ENCODE results near the gene ATRNL1.
"Not testable (repeated sequence)": the region's sequence is repeated elsewhere in the genome, so short reads cannot be mapped to it uniquely, and the experiment has no call there.

The ATRNL1 gene

DNA sequence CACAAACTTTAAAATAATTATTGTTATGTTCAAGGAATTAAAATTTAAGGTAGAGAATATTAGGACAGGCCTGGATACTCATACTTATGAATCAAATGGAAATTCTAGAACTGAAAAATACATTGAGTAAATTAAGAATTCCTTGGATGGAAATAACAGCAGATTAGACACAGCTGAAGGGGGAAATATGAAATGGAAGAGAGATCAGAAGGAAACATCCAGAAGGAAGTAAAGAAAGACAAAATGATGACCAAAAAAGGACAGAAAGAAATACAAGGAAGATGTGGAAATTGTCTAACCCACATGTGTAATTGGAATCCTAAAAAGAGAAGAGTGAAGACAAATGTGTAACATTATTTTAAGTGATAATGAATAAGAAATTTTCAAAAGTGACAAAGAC, 128.9 kb downstream of the ATRNL1 start:
- no peak for DNase-seq

DNA sequence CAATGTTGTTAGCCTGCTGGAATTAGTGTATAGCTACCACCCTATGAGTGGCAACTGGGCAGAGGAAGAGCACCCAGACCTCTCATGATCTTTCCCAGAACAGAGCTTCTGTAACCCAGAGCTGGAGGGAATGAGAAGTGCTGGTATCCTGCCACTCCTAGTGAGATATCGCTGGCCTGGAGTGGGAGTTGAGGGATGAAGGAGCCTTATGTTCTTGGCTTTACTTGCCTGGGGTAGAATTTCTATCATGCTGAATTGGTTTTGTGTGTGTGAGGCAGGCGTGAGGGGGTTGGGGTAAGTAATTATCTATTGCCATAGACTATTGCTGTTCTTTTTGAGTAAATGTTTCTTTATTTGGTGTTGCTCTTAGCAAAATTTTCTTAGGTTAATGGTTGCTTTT, 146.6 kb downstream of the ATRNL1 start:
- no peak for DNase-seq

DNA sequence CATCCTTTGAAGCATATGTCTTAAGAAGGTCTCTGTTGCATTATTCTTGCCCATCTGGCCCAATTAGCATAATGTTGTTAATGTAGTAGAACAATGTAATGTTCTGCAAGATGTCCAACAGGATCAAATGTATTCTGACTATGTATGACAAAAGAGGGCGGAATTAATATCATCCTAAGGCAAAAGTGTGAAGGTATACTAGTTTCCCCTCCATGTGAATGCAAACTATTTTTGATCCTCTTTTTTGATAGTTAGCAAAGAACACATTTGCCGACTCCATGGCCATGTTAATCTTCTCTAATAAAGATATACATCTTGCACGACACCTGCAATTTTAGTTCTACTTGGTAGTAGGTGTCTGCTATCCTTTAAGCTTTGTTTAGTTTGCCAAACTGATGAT, 157.6 kb downstream of the ATRNL1 start:
- no peak for DNase-seq

DNA sequence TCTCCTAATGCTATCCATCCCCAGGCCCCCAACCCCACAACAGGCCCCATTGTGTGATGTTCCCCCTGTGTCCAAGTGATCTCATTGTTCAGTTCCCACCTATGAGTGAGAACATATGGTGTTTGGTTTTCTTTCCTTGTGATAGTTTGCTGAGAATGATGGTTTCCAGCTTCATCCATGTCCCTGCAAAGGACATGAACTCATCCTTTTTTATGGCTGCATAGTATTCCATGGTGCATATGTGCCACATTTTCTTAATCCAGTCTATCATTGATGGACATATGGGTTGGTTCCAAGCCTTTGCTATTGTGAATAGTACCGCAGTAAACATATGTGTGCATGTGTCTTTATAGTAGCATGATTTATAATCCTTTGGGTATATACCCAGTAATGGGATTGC, 160.6 kb downstream of the ATRNL1 start:
- DNase-seq, result not testable (repeated sequence)

DNA sequence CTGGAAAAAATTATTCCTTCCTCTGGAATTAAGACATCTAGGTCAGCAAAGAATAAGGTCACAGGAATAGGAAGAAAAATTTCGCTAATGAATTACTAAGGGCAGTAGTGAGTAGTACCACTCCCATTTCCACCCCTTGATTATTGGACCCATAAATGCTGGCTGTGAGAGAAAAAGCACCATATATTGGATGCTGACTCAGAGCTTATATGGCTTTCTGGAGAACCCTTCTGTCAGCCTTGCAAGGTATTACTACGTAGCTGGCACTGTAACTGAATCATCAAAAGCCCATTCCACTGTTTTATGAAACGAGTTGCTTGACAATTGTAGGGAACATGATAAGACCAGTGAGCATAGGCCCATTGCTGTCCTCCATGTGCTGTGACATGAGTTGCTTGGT, 179.3 kb downstream of the ATRNL1 start:
- no peak for DNase-seq

DNA sequence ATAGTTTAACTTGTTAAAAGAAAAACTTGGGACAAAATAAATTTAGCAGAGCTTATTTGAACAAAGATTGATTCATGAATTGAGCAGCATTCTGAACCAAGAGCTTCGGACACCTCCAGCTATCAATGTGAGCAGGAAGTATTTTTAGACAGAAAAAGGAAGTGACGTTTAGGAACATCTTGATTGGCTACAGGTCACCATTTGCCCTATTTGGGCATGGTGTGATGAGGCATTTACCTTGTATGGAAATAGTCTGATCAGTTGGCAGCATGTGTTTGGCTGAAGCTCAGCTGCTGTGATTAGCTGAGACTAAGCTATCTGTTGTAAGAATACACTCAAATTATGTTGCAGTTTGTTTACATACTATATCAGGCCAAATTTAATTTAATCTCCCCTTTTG, 185.1 kb downstream of the ATRNL1 start:
- DNase-seq, result no peak

DNA sequence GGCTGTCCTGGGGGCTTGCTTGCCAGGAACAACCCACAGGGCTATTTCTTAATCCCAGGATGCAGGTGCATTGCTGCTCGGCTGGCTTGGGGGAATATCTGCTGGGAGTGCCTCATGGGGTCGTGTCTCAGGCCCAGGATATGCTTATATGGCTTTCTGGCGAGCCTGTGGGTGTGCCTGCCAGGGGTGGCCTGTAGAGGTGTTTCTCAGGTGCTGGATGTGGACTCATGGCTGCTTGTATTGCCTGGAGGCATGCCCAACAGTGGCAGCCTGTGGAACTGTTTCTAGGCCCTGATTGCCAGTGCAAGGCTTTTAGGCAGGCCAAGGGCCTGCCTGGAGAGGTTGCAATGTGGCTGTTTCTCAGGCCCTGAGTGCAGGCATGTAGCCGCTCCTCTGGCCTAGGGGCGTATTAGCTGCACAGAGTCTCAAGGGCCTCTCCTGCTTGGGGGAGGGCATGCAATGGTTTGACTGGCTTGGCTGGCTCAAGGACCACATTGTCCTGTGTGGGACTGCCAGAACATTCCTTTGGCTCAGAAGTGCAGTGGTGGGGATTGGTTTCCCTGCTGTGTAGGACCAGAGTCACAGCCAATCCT, 202.1 kb downstream of the ATRNL1 start:
- DNase-seq, result no peak

DNA sequence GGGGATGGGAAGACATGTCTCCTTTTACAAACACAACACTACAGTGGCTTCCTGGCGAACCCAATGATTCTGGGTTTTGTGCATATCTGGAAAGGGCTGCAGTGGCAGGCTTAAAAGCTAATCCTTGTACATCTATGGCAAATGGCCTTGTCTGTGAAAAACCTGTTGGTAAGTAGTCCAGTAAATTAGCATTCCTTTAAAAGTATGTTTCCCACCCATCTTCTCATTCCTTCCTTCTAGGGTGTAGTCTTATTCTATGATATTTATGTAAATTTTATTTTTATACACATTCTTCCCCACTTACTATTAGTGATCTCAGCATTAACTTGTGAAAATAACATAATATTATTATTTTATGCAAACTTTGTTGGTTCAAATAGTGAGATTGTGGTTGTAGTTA, 206.9 kb downstream of the ATRNL1 start:
- no peak for DNase-seq

DNA sequence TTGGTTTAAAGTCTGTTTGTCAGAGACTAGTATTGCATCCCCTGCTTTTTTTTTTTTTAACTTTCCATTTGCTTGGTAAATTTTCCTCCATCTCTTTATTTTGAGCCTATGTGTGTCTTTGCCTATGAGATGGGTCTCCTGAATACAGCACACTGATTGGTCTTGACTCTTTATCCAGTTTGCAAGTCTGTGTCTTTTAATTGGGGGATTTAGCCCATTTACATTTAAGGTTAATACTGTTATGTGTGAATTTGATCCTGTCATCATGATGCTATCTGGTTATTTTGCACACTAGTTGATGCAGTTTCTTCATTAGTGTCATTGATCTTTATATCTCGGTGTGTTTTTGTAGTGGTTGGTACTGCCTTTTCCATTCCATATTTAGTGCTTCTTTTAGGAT, 226.5 kb downstream of the ATRNL1 start:
- DNase-seq, result not testable (repeated sequence)

DNA sequence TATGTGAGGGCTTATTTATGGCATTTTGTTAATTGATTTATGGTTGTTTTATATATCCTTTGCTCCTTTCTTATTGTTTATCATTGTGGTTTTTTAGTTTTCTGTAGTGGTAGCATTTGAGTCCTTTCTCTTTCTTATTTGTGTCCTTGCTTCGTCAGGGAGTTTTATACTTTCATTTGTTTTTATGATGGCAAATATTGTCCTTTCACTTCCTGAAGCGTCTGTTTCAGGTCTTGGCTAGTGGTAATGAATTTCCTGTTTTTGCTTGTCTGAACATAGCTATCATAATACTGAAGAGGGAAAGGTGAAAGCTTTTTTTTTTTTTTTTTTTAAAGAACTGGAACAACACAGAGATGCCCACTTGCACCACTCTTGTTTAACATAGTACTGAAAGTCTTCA, 228.2 kb downstream of the ATRNL1 start:
- no peak for DNase-seq

DNA sequence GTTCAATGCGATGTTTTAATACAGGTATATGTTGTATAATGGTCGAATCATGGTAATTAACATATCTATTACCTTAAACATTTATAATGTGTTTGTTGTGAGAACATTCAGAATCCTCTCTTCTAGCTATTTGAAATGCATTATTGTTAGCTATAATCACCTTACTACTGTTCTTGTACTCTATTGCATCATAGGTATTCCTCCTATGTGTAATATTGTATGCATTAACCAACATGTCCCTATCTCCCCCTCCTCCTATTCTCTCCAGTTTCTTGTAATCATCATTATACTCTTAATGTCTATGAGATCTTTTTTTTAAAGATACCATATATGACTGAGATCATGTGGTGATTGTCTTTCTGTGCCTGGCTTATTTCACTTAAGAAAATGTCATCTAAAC, 235.2 kb downstream of the ATRNL1 start:
- DNase-seq, result no peak

DNA sequence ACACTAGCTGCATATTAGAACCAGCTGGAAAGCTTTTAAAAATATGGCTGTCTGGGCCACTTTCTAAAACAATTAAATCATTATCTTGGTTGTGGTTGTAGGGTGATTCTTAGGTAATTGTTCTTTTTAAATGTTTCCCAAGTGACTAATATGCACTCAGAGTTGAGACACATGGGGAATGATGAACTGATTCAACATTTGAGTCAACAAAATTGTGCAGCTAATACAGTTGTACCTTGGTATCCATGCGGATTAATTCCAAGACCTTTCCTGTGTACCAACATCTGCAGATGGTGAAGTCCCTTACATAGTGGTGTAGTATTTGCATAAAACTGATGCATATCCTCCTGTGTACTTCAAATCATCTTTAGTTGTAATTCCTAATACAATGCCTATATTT, 242.2 kb downstream of the ATRNL1 start:
- DNase-seq, result no peak

DNA sequence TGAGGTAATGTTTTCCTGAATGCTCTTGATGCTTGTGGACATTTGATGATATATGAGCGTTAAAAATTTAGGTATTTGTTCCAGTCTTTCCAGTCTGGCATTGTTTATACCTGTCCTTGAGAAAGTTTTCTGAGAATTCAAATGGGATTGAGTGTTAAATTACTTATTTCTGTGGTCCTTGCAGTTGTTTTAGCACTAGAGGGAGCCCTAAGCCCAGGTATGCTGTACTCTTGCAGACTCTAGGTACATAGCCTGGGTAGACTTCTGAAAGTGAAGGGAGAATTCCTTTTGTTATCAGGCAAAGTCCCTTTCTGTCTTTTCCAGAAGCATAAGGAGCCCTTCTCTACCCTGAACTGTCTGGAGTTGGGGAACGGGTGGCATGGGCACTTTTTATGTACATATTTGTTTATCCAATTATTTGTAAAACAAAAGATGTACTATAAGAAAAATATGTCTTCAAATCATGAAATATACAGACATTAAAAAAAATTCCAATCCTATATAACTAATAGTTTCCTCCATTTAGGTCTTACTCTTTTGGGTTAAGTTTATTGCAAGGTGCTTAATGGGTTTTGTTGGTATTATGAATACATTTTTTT, 262.1 kb downstream of the ATRNL1 start:
- DNase-seq, result peak; percentile 32

DNA sequence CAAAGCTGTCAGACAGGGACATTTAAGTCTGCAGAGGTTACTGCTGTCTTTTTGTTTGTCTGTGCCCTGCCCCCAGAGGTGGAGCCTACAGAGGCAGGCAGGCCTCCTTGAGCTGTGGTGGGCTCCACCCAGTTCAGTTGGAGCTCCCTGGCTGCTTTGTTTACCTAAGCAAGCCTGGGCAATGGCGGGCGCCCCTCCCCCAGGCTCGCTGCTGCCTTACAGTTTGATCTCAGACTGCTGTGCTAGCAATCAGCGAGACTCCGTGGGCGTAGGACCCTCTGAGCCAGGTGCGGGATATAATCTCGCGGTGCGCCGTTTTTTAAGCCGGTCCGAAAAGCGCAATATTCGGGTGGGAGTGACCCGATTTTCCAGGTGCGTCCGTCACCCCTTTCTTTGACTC, 274.8 kb downstream of the ATRNL1 start:
- DNase-seq, result not testable (repeated sequence)

DNA sequence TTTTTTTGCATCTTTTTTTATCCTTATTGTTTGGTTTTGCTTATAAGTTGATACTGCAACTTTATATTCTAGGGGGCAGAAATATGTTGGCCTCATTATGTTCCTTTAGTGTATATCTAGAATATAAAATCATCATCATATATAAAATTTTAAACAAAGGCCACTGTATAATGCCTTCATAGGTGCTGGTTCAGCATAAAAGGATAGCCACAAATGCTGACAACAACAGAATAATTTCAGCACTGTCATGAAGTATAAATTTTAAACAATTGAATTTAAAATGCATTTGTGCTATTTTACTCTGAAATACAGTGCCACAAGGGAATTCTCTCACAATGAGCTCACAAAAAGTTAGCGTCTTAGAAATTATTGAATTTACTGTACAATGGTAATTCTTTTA, 285.9 kb downstream of the ATRNL1 start:
- no peak for DNase-seq

DNA sequence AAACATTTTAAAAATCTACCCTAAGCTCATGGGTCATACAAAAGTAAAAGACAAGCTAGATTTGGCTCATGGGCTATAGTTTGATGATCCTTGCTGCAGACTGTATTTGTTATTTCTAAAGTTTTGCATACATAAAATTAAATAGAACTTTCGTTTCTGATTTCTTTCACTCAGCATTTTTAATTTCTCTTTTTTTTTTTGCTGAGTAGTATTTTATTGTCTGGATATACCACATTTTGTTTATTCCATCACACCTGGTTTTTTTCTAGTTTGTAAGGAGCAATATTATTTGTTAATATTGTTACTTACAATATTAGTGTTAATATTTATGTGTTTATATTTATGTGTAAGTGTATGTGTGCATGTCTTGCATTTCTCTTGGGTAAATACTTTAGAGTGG, 291.5 kb downstream of the ATRNL1 start:
- DNase-seq, result no peak

DNA sequence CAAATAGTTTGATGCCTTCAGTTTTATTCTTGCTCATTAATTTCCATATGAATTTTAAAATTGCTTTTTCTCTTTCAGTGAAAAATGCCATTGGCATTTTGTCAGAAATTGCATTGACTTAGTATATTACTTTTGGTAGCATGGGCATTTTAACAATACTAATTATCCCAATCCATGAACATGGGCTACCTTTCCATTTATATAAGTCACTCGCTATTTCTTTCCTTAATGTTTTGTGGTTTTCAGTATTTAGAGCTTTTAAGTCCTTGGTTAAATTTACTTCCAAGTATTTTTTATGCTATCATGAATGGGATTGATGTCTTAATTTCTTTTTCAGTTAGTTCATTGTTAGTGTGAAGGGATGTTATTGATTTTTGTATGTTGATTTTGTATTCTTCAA, 297.4 kb downstream of the ATRNL1 start:
- DNase-seq, result no peak

DNA sequence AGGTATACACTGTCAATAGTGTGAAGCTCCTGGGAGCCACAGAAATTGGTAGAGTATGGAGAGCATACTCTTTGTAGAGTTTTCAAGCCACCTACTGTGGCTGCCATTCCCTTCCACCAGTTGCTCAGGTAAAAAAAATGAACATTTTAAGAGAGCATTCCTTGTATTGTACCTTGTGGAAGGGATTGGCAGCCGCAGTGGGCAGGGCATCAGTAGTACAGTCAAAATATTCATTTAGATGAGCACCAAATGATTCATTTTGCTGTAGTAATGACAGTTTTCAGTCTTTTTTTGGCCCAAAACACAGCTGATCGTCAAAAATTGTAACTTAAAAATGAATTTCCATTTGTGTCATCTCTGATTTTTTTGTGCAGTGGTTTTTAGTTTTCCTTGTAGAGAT, 304.9 kb downstream of the ATRNL1 start:
- no peak for DNase-seq

DNA sequence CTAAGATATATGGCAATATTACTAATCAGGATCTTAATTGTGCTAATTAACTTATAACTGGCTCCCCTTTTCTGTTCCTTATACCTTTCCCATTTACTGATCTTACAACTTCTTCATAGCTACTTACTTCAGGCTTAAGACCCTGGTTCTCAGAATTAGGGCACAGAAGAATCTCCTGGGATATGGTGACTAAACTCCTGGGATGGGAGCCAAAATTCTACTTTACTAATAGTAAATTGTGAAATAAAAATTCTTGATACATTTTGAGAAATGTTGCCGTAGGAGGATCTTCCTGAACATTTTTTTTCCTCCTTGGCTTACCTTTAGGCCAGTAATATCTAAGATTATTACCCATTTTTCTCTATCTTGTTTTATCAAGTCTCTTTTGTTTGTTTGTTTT, 309.5 kb downstream of the ATRNL1 start:
- no peak for DNase-seq

DNA sequence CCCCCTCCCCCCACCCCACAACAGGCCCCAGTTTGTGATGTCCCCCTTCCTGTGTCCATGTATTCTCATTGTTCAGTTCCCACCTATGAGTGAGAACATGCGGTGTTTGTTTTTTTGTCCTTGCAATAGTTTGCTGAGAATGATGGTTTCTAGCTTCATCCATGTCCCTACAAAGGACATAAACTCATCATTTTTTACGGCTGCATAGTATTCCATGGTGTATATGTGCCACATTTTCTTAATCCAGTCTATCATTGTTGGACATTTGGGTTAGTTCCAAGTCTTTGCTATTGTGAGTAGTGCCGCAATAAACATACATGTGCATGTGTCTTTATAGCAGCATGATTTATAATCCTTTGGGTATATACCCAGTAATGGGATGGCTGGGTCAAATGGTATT, 312.7 kb downstream of the ATRNL1 start:
- not testable (repeated sequence) for DNase-seq

DNA sequence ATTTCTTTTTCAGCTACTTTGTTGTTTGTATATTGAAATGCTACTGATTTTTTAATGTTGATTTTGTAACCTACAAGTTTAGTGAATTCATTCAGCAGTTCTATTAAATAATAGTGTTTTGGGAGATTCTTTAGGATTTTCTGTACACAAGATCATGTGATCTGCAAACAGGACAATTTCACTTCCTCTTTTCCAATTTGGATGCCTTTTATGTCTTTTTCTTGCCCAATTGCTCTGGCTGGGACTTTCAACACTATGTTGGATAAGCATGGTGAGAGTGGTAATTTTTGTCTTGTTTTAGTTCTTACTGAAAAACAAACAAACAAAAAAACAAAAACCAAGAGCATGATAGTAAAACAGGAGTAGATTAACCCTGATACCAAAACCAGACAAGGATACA, 316.2 kb downstream of the ATRNL1 start:
- DNase-seq, result no peak

DNA sequence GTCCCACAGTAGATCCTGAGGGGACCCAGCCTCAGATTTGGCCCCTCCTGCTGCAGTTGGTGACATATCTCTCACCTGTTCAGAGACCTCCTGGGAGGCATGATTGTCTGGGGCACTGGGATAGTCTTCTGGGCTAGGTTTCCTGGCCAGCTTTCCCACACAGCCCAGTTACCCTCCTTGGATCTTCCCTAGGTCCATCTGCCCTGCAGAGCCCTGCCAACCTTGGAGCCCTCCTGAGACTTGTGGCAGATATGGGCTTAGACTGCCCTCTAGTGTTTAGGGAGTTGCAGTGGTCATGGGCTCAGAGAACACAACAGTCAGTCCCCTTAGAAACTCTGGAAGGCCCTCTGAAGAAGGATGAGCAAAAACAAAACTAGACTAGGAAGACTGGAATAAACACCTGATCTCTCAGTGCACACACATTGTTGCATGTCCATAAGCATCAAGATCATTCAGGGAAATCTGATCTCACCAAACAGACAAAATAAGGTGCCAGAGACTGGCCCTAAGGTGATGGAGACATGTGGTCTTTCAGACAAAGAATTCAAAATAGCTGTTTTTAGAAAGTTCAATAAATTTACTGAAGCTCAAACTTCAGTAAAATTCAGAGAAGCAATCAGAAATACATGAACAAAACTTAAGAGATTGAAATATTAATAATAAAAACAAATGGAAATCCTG, 324.6 kb downstream of the ATRNL1 start:
- no peak for DNase-seq

DNA sequence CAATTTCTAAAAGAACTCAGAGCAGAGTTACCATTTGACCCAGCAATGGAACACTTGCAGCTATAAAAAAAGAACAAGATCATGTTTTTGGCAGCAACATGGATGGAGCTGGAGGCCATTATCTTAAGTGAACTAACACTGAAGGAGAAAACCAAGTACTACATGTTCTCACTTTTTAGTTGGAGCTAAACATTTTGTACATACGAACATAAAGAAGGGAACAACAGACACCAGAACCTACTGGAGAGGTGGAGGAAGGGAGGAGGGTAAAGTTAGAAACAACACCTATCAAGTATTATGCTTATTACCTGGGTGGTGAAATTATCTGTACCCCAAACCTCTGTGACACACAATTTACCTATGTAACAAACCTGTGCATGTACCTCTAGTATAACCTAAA, 329.5 kb downstream of the ATRNL1 start:
- no peak for DNase-seq

DNA sequence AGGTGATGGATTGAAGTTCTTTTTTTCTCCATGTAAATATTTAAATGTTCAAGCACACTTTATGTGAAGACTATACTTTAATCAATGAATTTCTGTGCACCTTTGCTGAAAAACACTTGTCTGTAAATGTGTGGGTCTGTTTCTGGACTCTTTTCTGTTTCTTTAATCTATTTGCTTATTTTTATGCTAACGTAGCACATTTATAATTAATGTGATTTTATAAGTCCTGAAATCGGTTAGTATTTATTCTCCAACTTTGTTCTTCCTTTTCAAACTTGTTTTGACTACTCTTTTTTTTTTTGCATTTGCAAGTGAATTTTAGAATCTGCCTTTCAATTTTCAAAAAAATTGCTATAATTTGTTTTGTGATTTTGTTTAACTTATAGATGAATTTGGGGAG, 334.4 kb downstream of the ATRNL1 start:
- no peak for DNase-seq
